Dedifferentiated amniotic fluid mesenchymal stem cell (primary cell): ENCODE data around the gene BMPR1A.
"Not testable (repeated sequence)": the region's sequence is repeated elsewhere in the genome, so short reads cannot be mapped to it uniquely, and the experiment has no call there.

Experiments used
- DNase-seq: peaks from one replicate; pipeline ENCODE4 v3.0.0-alpha.2; 2016; ENCODE audit errors: extremely low spot score

BMPR1A gene

GRCh38 chr10:86968271-86968993 lies 212.0 kb downstream of the BMPR1A start, which contains the start of gene ADIRF:
Gene ADIRF (plus strand): TSS chr10:86968482. CDS start chr10:86968545, 63 bp downstream.
- no peak for DNase-seq

- DNase-seq = no peak
Measured at GRCh38 chr10:86968994-86969355, 212.6 kb downstream of the BMPR1A start.

GRCh38 chr10:86969421-86970041 lies 213.1 kb downstream of the BMPR1A start:
- no peak for DNase-seq

- DNase-seq = peak; percentile 40
Measured at GRCh38 chr10:86970162-86970981, 214.0 kb downstream of the BMPR1A start.

GRCh38 chr10:86970982-86971231 lies 214.5 kb downstream of the BMPR1A start:
- DNase-seq = no peak

- peak; percentile 75 for DNase-seq
Measured at GRCh38 chr10:86971232-86971991, 215.0 kb downstream of the BMPR1A start.

GRCh38 chr10:86972613-86973380 lies 216.4 kb downstream of the BMPR1A start:
- no peak for DNase-seq

GRCh38 chr10:86974484-86974883 lies 218.1 kb downstream of the BMPR1A start:
- no peak for DNase-seq

- no peak for DNase-seq
Measured at GRCh38 chr10:86976362-86977056, 220.1 kb downstream of the BMPR1A start.

GRCh38 chr10:86978457-86978856 lies 222.0 kb downstream of the BMPR1A start:
- DNase-seq = not testable (repeated sequence)

GRCh38 chr10:86979296-86979818 lies 222.9 kb downstream of the BMPR1A start:
- no peak for DNase-seq

GRCh38 chr10:86979977-86980448 lies 223.6 kb downstream of the BMPR1A start:
- no peak for DNase-seq

GRCh38 chr10:86981020-86981419 lies 224.6 kb downstream of the BMPR1A start:
- DNase-seq = not testable (repeated sequence)

- DNase-seq = no peak
Measured at GRCh38 chr10:86981716-86982115, 225.3 kb downstream of the BMPR1A start.
